K562 (cell line): ENCODE measurements around the gene GUCA2B.

Experiments
- ARNT ChIP-seq, 2 experiments: fragments of 450-650 bp; IDR thresholded peaks; 2 replicates each; pipeline ENCODE4 v1.6.1; 2016; ENCODE audit warnings: mild to moderate bottlenecking in 1 of 2
- CEBPB ChIP-seq: fragments of 450-650 bp; IDR thresholded peaks from 2 replicates; pipeline ENCODE4 v1.6.1; 2016; ENCODE audit warnings: missing genetic modification characterization, missing compliant biosample characterization
- DPF2 ChIP-seq: fragments of 450-650 bp; IDR thresholded peaks from 2 replicates; pipeline ENCODE4 v1.6.1; 2016
- KLF1 ChIP-seq: fragments of 450-650 bp; IDR thresholded peaks from 2 replicates; pipeline ENCODE4 v1.6.1; 2016; ENCODE audit warnings: missing genetic modification characterization, missing compliant biosample characterization
- MYC ChIP-seq, 2 experiments: fragments of 250-450 bp in 1 of 2; sonication (Bioruptor Pico) in 1 of 2; IDR thresholded peaks; 2 replicates each; pipeline versions ENCODE4 v1.5.1 to v1.6.1; 2012 to 2021; ENCODE audit warnings: low read depth in 2 of 2, borderline replicate concordance in 1 of 2, improper control_type of control experiment in 1 of 2, low read length in 1 of 2, mild to moderate bottlenecking in 1 of 2, moderate library complexity in 1 of 2
- PHF8 ChIP-seq: fragments of 200-600 bp; sonication (generic); IDR thresholded peaks from 2 replicates; pipeline ENCODE4 v1.6.1; 2012; ENCODE audit warnings: mixed run types, mild to moderate bottlenecking, inconsistent platforms, low read length, moderate library complexity, borderline replicate concordance
- RFX5 ChIP-seq: IDR thresholded peaks from 2 replicates; pipeline ENCODE4 v1.6.1; 2011; ENCODE audit warnings: low read depth, mild to moderate bottlenecking, improper control_type of control experiment, low read length
- TOE1 ChIP-seq, 2 experiments: fragments of 450-650 bp in 1 of 2; sonication (generic) in 1 of 2; formaldehyde crosslinking in 1 of 2; IDR thresholded peaks; 2 replicates each; pipeline versions ENCODE4 v1.7.1 to v1.8.0; 2016 to 2022; ENCODE audit warnings: borderline replicate concordance in 2 of 2, mild to moderate bottlenecking in 2 of 2, antibody characterized with exemption in 1 of 2, inconsistent platforms in 1 of 2, low read depth in 1 of 2, missing genetic modification reagents in 1 of 2, moderate library complexity in 1 of 2
- TF ChIP-seq, protein P1 (sequence below), 3 experiments: IDR thresholded peaks in 2 of 3; conservative IDR thresholded peaks in 1 of 3; 2 replicates each; pipeline ENCODE4 v1.5.1; 2011 to 2012; ENCODE audit warnings: low read length in 3 of 3, mild to moderate bottlenecking in 3 of 3, control low read depth in 2 of 3, improper control_type of control experiment in 1 of 3, inconsistent platforms in 1 of 3, low read depth in 1 of 3, mixed read lengths in 1 of 3, moderate library complexity in 1 of 3; ENCODE audit not compliant: insufficient read depth in 2 of 3

DNA sequence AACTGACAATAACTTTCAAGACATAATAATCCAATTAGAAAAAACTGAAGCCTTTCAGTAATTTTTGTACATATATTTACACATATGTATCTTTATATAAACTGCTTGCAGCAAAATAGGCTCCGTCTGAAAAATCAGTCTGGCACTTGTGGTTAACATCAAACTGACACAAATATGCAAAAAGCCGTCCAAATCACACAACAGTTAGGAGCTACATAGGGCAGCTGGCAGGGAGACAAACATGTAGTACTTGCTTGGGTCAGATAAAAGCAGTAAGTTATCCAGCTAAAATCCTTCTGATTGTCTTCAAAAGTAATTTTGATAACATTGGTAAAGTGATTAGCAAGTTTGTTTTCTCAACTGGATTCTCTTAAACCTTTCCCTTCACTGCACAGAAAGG is 26.1 kb downstream of the GUCA2B start:
- no peak for TF ChIP-seq PHF8
- TF ChIP-seq DPF2, result no peak
- no peak for TF ChIP-seq ARNT (IDR thresholded peaks at IDR 0.05)
- TF ChIP-seq, protein P1, sequence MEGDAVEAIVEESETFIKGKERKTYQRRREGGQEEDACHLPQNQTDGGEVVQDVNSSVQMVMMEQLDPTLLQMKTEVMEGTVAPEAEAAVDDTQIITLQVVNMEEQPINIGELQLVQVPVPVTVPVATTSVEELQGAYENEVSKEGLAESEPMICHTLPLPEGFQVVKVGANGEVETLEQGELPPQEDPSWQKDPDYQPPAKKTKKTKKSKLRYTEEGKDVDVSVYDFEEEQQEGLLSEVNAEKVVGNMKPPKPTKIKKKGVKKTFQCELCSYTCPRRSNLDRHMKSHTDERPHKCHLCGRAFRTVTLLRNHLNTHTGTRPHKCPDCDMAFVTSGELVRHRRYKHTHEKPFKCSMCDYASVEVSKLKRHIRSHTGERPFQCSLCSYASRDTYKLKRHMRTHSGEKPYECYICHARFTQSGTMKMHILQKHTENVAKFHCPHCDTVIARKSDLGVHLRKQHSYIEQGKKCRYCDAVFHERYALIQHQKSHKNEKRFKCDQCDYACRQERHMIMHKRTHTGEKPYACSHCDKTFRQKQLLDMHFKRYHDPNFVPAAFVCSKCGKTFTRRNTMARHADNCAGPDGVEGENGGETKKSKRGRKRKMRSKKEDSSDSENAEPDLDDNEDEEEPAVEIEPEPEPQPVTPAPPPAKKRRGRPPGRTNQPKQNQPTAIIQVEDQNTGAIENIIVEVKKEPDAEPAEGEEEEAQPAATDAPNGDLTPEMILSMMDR (IDR thresholded peaks at IDR 0.05 in 2 of 3, conservative IDR thresholded peaks at IDR 0.05 in 1 of 3; ENCODE audit: insufficient read depth in 2 of 3, low read depth in 1 of 3, low read length in 3 of 3), result no peak
- TF ChIP-seq RFX5, result no peak
- TF ChIP-seq MYC (IDR thresholded peaks at IDR 0.05; ENCODE audit: low read depth, low read length), result no peak
- TF ChIP-seq MYC (CRISPR knock-in tag; IDR thresholded peaks at IDR 0.05; ENCODE audit: borderline replicate concordance, low read depth), result no peak
- TF ChIP-seq CEBPB, result no peak
- TF ChIP-seq KLF1, result no peak
- no peak for TF ChIP-seq TOE1 (IDR thresholded peaks at IDR 0.05; ENCODE audit: borderline replicate concordance)
- no peak for TF ChIP-seq TOE1 (CRISPR knock-in tag; IDR thresholded peaks at IDR 0.05; ENCODE audit: borderline replicate concordance, low read depth)
